GM13977 (cell line): ENCODE measurements around the gene LEPROT.
"Not testable (repeated sequence)": the region's sequence is repeated elsewhere in the genome, so short reads cannot be mapped to it uniquely, and the experiment has no call there.

Experiments
- DNase-seq: peaks from one replicate; pipeline ENCODE4 v3.0.0; 2012; ENCODE audit warnings: low spot score
- CTCF ChIP-seq: IDR thresholded peaks from 2 replicates; pipeline ENCODE4 v1.5.1; 2012; ENCODE audit warnings: mild to moderate bottlenecking, control low read depth; ENCODE audit not compliant: insufficient read depth; ENCODE audit errors: extremely low read depth, missing control alignments
- in situ Hi-C: fragments of 300-500 bp; cut with MboI; formaldehyde crosslinking; loops from one replicate; pipeline ENCODE4 v1.12.0; 2022; ENCODE audit warnings: low sequenced_read_pairs, low pct_unique_long_range_greater_than_20kb, mixed read lengths, inconsistent platforms; ENCODE audit not compliant: unreplicated experiment

The LEPROT gene

GRCh38 chr1:65441464-65441863, 21.0 kb downstream of the LEPROT start:
- no peak for TF ChIP-seq CTCF
- in situ Hi-C loops = no loop called here
- DNase-seq = no peak

- DNase-seq = no peak
- in situ Hi-C loops = no loop called here
- TF ChIP-seq CTCF = no peak
These were observed 22.0 kb downstream of the LEPROT start for GRCh38 chr1:65442442-65442841.

GRCh38 chr1:65443647-65444046, 23.2 kb downstream of the LEPROT start:
- DNase-seq = no peak
- TF ChIP-seq CTCF = no peak
- in situ Hi-C loops = no loop called here

- no peak for DNase-seq
- TF ChIP-seq CTCF = no peak
- in situ Hi-C loops = no loop called here
These were observed 23.7 kb downstream of the LEPROT start for GRCh38 chr1:65444128-65444640.

- no peak for TF ChIP-seq CTCF
- in situ Hi-C loops = no loop called here
- no peak for DNase-seq
These were observed 25.4 kb downstream of the LEPROT start for GRCh38 chr1:65445837-65446236.

- DNase-seq = no peak
- in situ Hi-C loops = no loop called here
- no peak for TF ChIP-seq CTCF
These were observed 28.9 kb downstream of the LEPROT start for GRCh38 chr1:65449214-65449823.

- in situ Hi-C loops, DNase-seq: not testable (repeated sequence)
These were observed 35.2 kb downstream of the LEPROT start for GRCh38 chr1:65455678-65456077.
